LoVo (cell line): ENCODE measurements around the gene GALNT17.
A peak's percentile ranks its signal among the peaks of the same experiment; 100 is the strongest.
"Not testable (repeated sequence)": the region's sequence is repeated elsewhere in the genome, so short reads cannot be mapped to it uniquely, and the experiment has no call there.

Experiments used
- DNase-seq: peaks from one replicate; pipeline ENCODE4 v3.0.0-alpha.2; 2016; ENCODE audit warnings: low spot score

The GALNT17 gene

GRCh38 chr7:71695186-71695585 lies 563.2 kb downstream of the GALNT17 start:
- DNase-seq: no peak

DNA sequence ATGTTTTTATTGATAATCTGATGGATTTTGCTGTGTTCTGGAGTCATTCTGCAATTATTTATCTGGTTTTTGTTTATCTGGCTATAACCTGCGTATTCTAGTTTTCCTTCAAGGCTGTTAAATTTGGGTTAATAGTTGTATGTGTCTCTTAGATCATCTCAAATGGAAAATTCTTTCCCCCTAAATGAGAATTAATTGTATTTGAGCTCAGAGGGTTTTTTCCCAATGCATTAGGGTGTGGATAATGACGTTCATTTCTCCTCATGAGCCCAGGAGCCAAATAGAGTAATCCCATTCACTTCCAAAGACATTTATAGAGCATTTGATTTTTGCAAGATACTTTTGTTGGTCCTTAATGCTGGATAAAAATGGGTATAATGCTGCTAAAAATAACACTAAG lies 564.6 kb downstream of the GALNT17 start:
- no peak for DNase-seq

DNA sequence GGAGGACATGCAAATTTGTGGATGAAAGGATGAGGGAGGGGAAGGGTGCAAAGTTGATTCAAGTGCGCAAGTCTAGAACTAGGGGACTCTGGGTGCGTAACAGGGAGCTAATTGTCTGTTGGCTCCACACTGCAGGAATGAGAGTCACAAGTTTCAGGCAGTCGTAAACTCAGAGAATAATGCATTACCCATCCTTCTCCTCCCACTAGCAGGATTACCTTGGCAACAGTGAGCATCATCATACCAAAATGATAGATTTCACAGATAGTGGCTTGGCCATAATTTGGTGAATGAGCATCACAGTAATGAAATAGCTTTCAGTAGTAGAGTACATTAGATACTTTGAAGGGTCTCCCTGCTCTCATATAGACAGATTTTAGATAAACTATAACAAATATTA lies 565.5 kb downstream of the GALNT17 start:
- no peak for DNase-seq

DNA sequence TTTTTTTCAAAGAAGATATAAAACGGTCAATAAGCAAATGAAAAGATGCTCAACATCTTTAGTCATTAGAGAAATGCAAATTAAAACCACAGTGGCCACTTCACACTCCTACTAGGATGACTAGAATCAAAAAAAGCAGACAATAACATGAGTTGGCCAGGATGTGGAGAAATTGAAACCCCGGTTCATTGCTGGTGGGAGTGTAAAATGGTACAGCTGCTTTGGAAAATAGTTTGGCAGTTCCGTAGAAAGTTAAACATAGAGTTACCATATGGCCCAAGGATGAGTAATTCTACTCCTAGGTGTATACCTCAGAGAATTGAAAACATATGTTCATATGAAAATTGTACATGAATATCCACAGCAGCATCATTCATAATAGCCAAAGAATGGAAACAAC lies 573.3 kb downstream of the GALNT17 start:
- DNase-seq: no peak

GRCh38 chr7:71705901-71706596 lies 574.1 kb downstream of the GALNT17 start:
- no peak for DNase-seq

GRCh38 chr7:71706597-71706975 lies 574.6 kb downstream of the GALNT17 start:
- no peak for DNase-seq

DNA sequence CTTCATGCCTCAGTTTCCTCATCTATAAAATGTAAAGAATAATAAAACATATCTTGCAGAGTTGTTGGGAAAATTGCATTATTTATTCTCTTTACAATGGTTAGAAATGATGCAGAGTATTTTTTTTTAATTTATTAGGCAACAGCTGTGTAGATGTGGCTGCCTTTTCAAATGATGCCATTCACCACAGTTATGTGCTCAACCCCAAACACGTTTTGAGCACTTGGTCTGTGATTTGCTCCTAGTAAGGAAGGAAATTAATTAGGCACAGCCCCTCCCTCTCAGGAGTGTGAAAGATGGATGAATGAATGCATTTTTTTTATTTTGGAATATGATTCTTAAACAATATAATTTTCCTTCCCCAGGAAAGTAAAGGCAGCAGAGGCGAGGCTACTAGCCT lies 575.1 kb downstream of the GALNT17 start:
- no peak for DNase-seq

DNA sequence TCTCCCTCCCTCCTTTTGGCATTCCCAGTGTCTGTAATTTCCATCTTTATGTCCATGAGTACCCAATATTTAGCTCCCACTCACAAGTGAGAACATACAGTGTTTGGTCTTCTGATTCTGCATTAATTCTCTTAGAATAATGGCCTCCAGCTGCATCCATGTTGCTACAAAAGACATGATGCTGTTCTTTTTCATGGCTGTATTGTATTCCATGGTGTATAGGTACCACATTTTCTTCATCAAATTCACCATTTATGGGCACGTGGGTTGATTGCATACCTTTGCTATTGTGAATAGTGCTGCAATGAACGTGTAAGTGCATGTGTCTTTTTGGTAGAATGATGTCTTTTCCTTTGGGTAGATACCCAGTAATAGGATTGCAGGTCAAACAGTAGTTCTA lies 576.8 kb downstream of the GALNT17 start:
- DNase-seq: no peak

DNA sequence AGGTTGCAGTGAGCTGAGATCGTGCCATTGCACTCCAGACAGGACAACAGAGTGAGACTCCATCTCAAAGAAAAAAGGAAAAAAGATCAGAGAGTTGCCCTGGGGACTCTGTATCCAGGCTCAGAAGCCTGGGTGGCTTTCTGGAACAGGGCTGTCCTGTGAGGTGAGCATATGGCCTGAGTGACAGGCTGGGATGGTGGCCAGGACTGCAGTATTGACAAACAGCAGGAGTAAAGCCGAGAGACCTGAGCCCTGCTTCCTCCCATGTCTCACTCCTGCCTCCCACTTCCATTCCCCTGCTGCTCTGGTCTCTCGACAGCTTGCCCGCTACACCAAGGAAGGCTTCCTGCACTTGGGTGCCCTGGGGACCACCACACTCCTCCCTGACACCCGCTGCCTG lies 578.5 kb downstream of the GALNT17 start:
- no peak for DNase-seq

DNA sequence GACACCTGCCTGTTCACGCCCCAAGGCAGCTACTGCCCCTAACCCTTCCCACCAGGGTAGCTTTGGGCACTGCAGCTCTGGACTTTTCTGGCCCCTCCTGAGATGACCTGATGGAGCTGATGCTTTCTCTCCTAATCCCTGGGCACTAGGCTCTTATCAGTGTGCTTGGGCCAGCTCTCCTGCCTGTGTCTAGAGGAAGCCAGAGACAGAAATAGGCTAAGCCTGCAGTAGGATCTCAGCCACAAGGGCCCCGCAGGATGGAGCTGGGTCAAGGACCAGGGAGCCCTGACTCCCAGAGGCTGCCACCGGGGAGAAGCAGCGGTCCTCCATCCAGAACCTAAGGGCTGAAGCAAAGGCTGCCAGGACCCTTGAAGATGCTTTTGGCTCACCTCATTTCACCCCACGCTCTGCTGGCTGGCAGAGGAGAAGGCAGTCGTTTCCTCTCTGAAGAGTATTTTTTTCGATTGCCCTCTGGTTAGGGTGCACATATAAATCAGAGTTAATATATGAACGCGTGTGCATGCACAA lies 580.8 kb downstream of the GALNT17 start:
- DNase-seq: no peak

- DNase-seq: no peak
Measured at GRCh38 chr7:71716690-71717089, 584.7 kb downstream of the GALNT17 start.

GRCh38 chr7:71718563-71718962 lies 586.6 kb downstream of the GALNT17 start:
- no peak for DNase-seq

GRCh38 chr7:71721742-71722141 lies 589.8 kb downstream of the GALNT17 start:
- DNase-seq: no peak

DNA sequence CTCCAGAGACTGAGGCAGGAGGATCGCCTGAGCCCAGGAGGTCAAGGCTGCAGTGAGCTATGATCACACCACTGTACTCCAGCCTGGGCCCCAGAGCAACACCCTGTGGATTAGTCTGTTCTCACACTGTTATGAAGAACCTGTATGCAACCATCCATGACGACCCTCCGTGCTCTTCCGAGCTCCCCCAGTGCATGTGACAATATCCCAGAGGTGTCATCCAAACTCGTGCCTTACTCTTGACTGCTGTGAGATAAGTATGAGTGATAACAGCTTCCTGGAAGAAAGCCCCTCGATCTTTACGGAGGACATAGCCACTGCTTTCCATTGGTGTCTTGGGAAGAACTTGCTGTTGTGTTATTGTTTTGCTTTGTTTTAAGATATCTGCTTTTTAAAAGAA lies 591.9 kb downstream of the GALNT17 start:
- no peak for DNase-seq

DNA sequence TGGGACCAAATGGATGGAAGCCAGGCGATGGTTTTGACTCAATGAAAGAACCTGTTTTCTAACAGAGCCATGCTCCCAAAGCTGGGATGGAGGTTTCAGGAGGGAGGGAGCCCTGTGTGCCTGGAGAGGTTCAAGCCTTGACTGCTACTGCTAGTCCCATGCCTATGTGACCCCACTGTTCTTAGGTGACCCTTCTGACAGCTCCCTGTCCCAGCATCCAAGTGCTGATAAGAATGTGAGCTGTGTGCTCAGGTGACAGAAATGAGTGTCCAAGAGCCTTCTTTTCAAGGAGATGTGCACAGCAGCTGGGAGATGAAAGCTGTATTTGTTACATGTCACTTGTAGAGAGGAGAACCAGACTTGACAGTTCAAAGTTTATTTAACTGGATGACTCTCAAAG lies 595.4 kb downstream of the GALNT17 start:
- no peak for DNase-seq

DNA sequence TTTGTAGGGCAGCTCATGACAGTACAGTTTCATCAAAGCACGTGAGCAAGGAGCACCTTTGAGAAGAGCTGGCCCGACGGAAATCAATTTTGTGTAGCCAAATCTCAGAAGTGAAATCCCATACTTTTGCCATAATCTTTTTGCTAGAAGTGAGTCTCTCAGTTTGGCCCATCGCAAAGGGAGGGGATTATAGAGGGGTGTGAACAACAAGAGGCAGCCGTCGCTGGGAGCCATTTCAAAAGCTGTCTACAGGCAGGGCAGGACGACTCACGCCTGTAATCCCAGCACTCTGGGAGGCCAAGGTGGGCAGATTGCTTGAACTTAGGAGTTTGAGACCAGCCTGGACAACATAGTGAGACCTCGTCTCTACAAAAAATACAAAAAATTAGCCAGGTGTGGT lies 599.8 kb downstream of the GALNT17 start:
- no peak for DNase-seq

GRCh38 chr7:71733107-71733870 lies 601.3 kb downstream of the GALNT17 start:
- DNase-seq: peak; percentile 84

GRCh38 chr7:71735961-71736556 lies 604.1 kb downstream of the GALNT17 start:
- peak; percentile 79 for DNase-seq

- DNase-seq: not testable (repeated sequence)
Measured at GRCh38 chr7:71737931-71738540, 606.1 kb downstream of the GALNT17 start.

- DNase-seq: no peak
Measured at GRCh38 chr7:71739520-71740173, 607.7 kb downstream of the GALNT17 start.

DNA sequence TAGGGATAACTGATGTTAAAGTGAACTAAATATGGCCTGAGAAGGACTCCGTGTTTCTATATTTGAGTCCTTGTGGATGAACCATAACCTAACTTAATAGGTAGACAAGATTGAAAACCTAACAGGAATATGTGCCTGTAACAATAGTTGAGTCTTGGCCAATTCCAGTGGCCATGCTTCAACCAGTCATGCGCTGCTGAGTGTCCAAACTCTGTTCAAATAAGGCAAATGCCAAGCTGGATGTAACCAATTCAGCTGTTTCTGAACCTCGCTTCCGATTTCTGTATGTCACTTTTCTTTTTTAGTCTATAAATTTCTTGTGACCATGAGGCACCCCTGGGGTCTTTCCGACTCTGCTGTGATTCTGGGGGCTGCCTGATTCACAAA lies 608.2 kb downstream of the GALNT17 start:
- no peak for DNase-seq

GRCh38 chr7:71746006-71746405 lies 614.1 kb downstream of the GALNT17 start:
- DNase-seq: no peak
